IPS-18a (cell line): ENCODE data around the gene TASP1.

Source experiments
- H3K27ac ChIP-seq: one replicate; pipeline ENCODE4 v1.5.1; 2013; ENCODE audit warnings: low read length
- H3K27me3 ChIP-seq: one replicate; pipeline ENCODE4 v1.6.1; 2013; ENCODE audit warnings: mild to moderate bottlenecking, low read length; ENCODE audit not compliant: control insufficient read depth, insufficient read depth
- H3K36me3 ChIP-seq: one replicate; pipeline ENCODE4 v1.6.1; 2013; ENCODE audit warnings: low read depth, low read length; ENCODE audit not compliant: control insufficient read depth
- H3K4me1 ChIP-seq: one replicate; pipeline ENCODE4 v1.6.1; 2013; ENCODE audit warnings: low read depth, low read length; ENCODE audit not compliant: control insufficient read depth
- H3K4me3 ChIP-seq: one replicate; pipeline ENCODE4 v1.5.1; 2013; ENCODE audit warnings: low read length
- H3K9ac ChIP-seq: one replicate; pipeline ENCODE4 v1.6.1; 2013; ENCODE audit warnings: mild to moderate bottlenecking, low read length, moderate library complexity
- H3K9me3 ChIP-seq: one replicate; pipeline ENCODE4 v1.6.1; 2013; ENCODE audit warnings: low read depth, low read length; ENCODE audit not compliant: control insufficient read depth

The TASP1 gene

DNA sequence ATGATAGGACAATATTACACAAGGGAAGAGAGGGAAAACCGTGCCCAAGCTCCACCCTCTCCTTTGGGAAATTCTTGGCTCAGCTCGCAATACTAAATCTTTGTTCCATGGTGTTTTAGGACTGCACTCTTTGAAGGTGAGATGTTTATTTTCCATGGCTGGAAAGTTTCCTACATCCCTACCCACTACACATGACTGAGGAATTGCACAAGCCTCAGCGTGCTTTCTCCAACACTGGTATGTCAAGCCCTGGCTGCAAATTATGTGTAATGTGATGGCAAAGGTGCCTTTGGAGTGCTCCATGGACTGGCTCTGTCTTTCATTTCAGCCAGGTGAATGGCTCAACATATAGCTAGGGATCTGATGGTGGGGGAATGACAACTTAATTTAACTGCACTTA, 283.3 kb downstream of the TASP1 start:
- Histone ChIP-seq H3K27me3 (no peaks in the 10 kb centered on the region), H3K9me3 (no peaks in the 10 kb centered on the region), H3K27ac (no peak overlapping the region), H3K36me3 (no peaks in the 10 kb centered on the region), H3K4me3 (no peak overlapping the region), H3K4me1 (peaks cover 21% of the 10 kb centered on the region), H3K9ac (no peak overlapping the region)

DNA sequence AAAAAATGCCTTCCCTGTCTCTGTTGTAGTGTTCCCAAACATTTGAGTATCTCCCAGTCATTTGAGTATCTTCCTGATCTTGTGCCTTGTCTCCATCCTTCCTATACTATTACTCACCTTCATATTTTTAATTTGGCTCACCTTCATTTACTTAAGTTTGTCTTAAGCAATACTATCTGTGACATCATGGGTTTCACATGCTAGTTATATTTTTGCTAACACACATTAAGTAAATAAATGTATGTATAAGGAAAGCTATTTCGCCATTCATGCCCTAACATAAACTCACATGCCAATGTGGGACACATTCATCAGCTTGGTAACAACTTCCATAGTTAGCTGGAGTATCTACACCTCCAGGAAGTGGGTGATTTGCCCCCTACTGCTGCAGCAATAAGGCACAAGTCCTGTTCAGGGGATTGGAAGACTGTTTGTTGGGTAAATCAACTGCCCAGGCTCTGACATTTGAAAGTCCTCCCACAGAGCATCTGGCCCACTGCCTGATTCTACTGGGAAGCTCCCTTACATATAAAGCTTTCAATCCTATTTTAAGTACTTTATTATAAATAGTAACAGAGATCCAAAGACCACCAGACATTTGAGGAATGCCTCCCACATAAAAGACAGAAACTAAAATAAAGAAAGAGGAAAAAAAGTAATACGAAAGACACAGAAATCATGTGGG, 285.3 kb downstream of the TASP1 start:
- Histone ChIP-seq H3K4me3 (no peak overlapping the region), H3K27ac (no peak overlapping the region), H3K4me1 (peaks cover 21% of the 10 kb centered on the region), H3K9me3 (no peaks in the 10 kb centered on the region), H3K36me3 (no peaks in the 10 kb centered on the region), H3K27me3 (no peaks in the 10 kb centered on the region), H3K9ac (no peak overlapping the region)

DNA sequence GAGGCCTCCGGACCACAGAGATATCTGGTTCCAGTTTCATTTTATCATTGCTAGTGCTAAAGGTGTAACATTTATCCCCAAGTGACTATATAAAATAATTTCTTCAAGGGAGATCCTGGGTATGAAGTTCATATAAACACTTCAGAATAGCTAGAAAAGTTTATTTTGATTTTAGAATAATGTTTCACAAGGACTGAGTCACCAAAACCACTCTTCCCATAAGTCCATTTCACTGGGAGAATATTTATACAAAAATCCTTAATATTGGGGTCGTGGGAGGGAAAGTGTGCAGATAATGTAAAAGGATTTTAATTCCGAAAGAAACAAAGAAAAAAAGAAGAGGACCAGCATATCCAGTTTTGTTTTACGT, 289.5 kb downstream of the TASP1 start:
- no peak overlapping the region for H3K9ac ChIP-seq

DNA sequence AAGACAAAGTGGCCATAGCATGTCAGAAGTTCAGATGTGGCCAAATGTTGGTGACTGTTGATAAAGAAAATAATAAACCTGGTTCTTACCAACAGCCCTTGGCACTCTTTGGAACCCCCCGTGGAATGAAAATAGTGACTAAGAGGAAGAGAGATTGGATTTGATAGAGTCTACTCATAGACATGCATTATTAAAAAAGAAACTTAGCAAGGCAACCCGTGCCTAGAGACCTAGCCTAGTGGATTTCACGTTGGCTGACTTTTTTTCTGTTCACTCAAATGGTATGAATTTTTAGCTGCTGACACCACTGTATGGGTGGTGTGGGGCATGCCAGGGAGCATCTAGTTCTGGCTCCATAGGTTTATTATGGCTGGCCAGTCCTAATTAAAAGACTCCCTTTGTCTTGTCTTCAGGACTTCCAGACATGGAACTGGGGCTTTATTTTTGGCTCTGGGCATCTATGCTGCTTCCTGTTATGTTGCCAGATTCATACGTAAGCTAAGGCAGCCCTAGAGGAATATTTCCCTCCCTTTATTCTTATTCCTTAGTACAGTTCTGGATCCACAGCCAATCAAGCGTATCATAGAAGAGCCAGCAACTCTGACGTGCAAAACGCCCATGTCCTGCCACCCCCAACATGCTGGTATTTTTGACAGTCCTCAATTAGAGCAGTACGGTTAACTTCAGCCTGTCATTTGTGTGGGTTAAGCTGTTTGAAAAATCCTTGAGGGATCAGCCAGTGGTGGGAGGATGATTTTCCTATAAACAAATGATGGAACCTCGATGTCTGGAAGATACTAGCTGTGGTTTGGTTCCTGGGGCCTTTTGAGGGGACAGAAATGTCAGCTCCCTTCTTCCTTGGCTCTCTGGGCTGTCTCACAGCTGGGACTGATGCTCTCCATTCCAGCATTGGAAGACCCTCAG, 290.2 kb downstream of the TASP1 start:
- Histone ChIP-seq H3K27me3 (no peaks in the 10 kb centered on the region), H3K27ac (no peak overlapping the region), H3K9ac (no peak overlapping the region), H3K4me3 (no peak overlapping the region), H3K36me3 (no peaks in the 10 kb centered on the region), H3K4me1 (no peaks in the 10 kb centered on the region), H3K9me3 (no peaks in the 10 kb centered on the region)

More for the DNA sequence above, 289.5 kb downstream of the TASP1 start:
- H3K27ac ChIP-seq, result no peak overlapping the region
- no peaks in the 10 kb centered on the region for H3K4me1 ChIP-seq
- H3K27me3 ChIP-seq, result no peaks in the 10 kb centered on the region
- H3K36me3 ChIP-seq, result no peaks in the 10 kb centered on the region
- no peaks in the 10 kb centered on the region for H3K9me3 ChIP-seq
- no peak overlapping the region for H3K4me3 ChIP-seq

- Histone ChIP-seq H3K27ac (no peak overlapping the region), H3K4me1 (no peaks in the 10 kb centered on the region), H3K27me3 (no peaks in the 10 kb centered on the region), H3K36me3 (no peaks in the 10 kb centered on the region), H3K4me3 (no peak overlapping the region), H3K9me3 (no peaks in the 10 kb centered on the region), H3K9ac (no peak overlapping the region)
Measured at GRCh38 chr20:13344671-13345070, 294.1 kb downstream of the TASP1 start.

DNA sequence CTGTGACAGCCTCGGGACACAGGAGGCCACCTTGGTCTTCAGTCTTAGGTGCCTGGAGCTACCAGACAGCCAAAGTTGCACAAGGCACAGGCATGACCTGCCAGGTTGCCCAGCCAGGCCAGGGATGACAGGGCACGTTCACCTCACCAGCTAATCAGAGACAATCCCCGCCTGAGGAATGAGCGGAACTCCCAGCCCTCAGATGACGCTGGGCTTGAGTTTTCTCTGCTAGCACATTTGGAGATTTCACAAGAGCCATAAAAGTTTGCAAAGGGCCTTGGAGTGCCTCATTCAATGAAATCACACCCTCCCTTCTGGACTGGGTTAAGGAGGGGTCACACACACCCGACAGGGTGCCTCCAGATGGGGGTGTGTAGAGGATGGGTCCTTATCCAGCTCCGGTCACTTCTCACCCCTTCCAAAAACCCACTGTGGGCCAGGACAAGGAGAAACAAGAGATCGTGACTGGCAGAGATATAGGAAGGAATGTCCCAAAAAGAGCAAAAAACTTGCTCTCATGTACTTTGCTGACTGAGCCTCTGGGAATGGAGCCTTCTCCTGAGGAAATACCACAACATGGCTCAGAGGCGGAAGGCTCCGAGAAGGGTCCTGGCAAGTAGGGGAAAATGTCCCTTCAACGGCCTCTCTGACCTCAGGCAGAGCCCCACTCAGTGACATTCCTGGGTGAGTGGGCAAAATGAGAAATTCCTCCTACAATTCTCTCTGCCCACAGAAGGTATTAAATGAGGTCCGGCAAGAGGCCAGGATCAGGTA, 296.1 kb downstream of the TASP1 start:
- Histone ChIP-seq H3K9ac (no peak overlapping the region), H3K9me3 (no peaks in the 10 kb centered on the region), H3K4me1 (no peaks in the 10 kb centered on the region), H3K27ac (no peak overlapping the region), H3K4me3 (no peak overlapping the region), H3K27me3 (no peaks in the 10 kb centered on the region), H3K36me3 (no peaks in the 10 kb centered on the region)

DNA sequence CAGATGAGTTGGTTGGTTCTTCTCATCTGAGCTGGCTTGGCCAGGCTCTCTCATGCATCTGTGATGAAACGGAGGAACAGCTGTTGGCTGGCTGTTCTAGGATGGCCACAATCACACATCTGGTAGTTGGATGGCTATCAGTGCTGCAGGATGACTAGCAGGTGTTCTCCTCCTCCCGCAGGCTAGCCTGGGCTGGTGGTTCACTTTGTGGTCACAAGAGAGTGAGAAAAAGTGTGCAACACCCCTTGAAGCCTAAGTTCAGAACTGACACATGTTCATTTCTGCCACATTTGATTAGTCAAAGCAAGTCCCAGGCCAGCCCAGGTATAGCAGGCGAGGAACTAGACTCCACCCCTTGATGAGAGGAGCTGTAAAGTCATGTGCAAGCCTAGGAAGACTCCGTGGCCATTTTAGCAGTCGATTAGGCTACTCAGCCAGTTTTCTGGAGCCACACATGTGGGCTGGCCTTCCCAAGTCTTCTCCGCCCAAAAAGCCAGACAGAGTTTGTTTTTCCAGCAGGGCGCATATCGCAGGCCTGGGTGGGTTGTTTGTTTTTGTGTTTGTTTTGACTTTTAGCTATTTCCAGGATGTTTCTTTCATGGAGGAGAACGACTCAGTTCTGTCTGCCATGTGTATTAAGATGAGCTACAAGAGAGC, 296.9 kb downstream of the TASP1 start:
- H3K27me3 ChIP-seq, result no peaks in the 10 kb centered on the region
- H3K9me3 ChIP-seq, result no peaks in the 10 kb centered on the region
- H3K36me3 ChIP-seq, result no peaks in the 10 kb centered on the region
- H3K4me3 ChIP-seq, result no peak overlapping the region
- no peak overlapping the region for H3K9ac ChIP-seq
- no peak overlapping the region for H3K27ac ChIP-seq
- no peaks in the 10 kb centered on the region for H3K4me1 ChIP-seq

- Histone ChIP-seq H3K36me3 (no peaks in the 10 kb centered on the region), H3K4me1 (no peaks in the 10 kb centered on the region), H3K27ac (no peak overlapping the region), H3K4me3 (no peak overlapping the region), H3K9ac (no peak overlapping the region), H3K9me3 (no peaks in the 10 kb centered on the region), H3K27me3 (no peaks in the 10 kb centered on the region)
Measured at GRCh38 chr20:13340088-13340487, 298.6 kb downstream of the TASP1 start.
